ENCODE results near the gene IGDCC3. TPM values are rescaled to one million over a fixed set of nuclear protein-coding genes. Genes with fewer than 3 reads are reported as not detected.

Gene IGDCC3
- total RNA-seq, 1 experiment from 2014 or later = 0.32 TPM

GRCh38 chr15:65326117-65326526, 51.7 kb downstream of the IGDCC3 start:
- Histone ChIP-seq H3K27ac (ENCODE audit: low read depth, low read length, poor library complexity, severe bottlenecking) (no peak overlapping the region), H3K36me3 (ENCODE audit: insufficient read depth, low read length, poor library complexity, severe bottlenecking) (no peaks in the 10 kb centered on the region), H3K4me1 (ENCODE audit: insufficient read depth, low read length, poor library complexity, severe bottlenecking) (no peaks in the 10 kb centered on the region), H3K4me3 (ENCODE audit: low read depth, low read length, poor library complexity, severe bottlenecking) (no peak overlapping the region), H3K9me3 (ENCODE audit: low read depth, low read length, poor library complexity, severe bottlenecking) (no peaks in the 10 kb centered on the region), H3K27me3 (replicated peaks; ENCODE audit: insufficient read depth, low read depth, low read length, poor library complexity) (no peaks in the 10 kb centered on the region)
- BruUV-seq (replicated peaks) = no TSS peak
- TF ChIP-seq CTCF (conservative IDR thresholded peaks at IDR 0.05; ENCODE audit: low read depth, low read length) = no peak
- TF ChIP-seq EZH2 (IDR thresholded peaks at IDR 0.05; ENCODE audit: borderline replicate concordance, low read depth, low read length, poor library complexity, severe bottlenecking) = no peak
- DNase-seq (ENCODE audit: low spot score) = no peak
- ChIA-PET POLR2A (ENCODE audit: low non-redundant PET) (interaction anchor here (0.7 to 1.1 kb wide), 2 partner anchors 32 to 62 kb away, joined by 3 to 6 read pairs; no protein-coding TSS in a partner anchor), CTCF (no interaction called here)
- intact Hi-C loops (cut with micrococcal nuclease; ENCODE audit: unreplicated experiment) = no loop called here

GRCh38 chr15:65323071-65323511, 54.7 kb downstream of the IGDCC3 start:
- TF ChIP-seq CTCF (conservative IDR thresholded peaks at IDR 0.05; ENCODE audit: low read depth, low read length) (no peak), EZH2 (IDR thresholded peaks at IDR 0.05; ENCODE audit: borderline replicate concordance, low read depth, low read length, poor library complexity, severe bottlenecking) (no peak)
- no TSS peak for BruUV-seq (replicated peaks)
- Histone ChIP-seq H3K27me3 (replicated peaks; ENCODE audit: insufficient read depth, low read depth, low read length, poor library complexity) (no peaks in the 10 kb centered on the region), H3K4me1 (ENCODE audit: insufficient read depth, low read length, poor library complexity, severe bottlenecking) (no peaks in the 10 kb centered on the region), H3K36me3 (ENCODE audit: insufficient read depth, low read length, poor library complexity, severe bottlenecking) (no peaks in the 10 kb centered on the region), H3K27ac (ENCODE audit: low read depth, low read length, poor library complexity, severe bottlenecking) (no peak overlapping the region), H3K4me3 (ENCODE audit: low read depth, low read length, poor library complexity, severe bottlenecking) (no peak overlapping the region), H3K9me3 (ENCODE audit: low read depth, low read length, poor library complexity, severe bottlenecking) (no peaks in the 10 kb centered on the region)
- CTCF ChIA-PET = interaction anchor here (0.6 kb wide), 1 partner anchor 36 kb away, joined by 3 read pairs; the partner anchor contains the start of gene PARP16
- peak; percentile 23 for DNase-seq (ENCODE audit: low spot score)
- POLR2A ChIA-PET (ENCODE audit: low non-redundant PET) = no interaction called here
- intact Hi-C loops (cut with micrococcal nuclease; ENCODE audit: unreplicated experiment) = no loop called here

- DNase-seq (ENCODE audit: low spot score) = peak; percentile 89
- Histone ChIP-seq H3K4me3 (ENCODE audit: low read depth, low read length, poor library complexity, severe bottlenecking) (no peak overlapping the region), H3K4me1 (ENCODE audit: insufficient read depth, low read length, poor library complexity, severe bottlenecking) (no peaks in the 10 kb centered on the region), H3K27ac (ENCODE audit: low read depth, low read length, poor library complexity, severe bottlenecking) (no peak overlapping the region), H3K27me3 (replicated peaks; ENCODE audit: insufficient read depth, low read depth, low read length, poor library complexity) (no peaks in the 10 kb centered on the region), H3K36me3 (ENCODE audit: insufficient read depth, low read length, poor library complexity, severe bottlenecking) (no peaks in the 10 kb centered on the region), H3K9me3 (ENCODE audit: low read depth, low read length, poor library complexity, severe bottlenecking) (no peaks in the 10 kb centered on the region)
- CTCF ChIA-PET = interaction anchor here (0.6 to 1.8 kb wide), 3 partner anchors 66 to 712 kb away, joined by 3 to 16 read pairs (median 4); no protein-coding TSS in a partner anchor
- POLR2A ChIA-PET (ENCODE audit: low non-redundant PET) = interaction anchor here (1.2 kb wide), 1 partner anchor 14 kb away, joined by 3 read pairs; the partner anchor contains the start of gene RNU5B-1
- BruUV-seq (replicated peaks) = no TSS peak
- TF ChIP-seq CTCF (conservative IDR thresholded peaks at IDR 0.05; ENCODE audit: low read depth, low read length) (peak; percentile 87), EZH2 (IDR thresholded peaks at IDR 0.05; ENCODE audit: borderline replicate concordance, low read depth, low read length, poor library complexity, severe bottlenecking) (no peak)
- intact Hi-C loops (cut with micrococcal nuclease; ENCODE audit: unreplicated experiment) = loop anchor here (1.0 to 5.0 kb wide), 2 partner anchors 66 to 83 kb away; no protein-coding TSS in a partner anchor
Observed at GRCh38 chr15:65318870-65319356, 58.9 kb downstream of the IGDCC3 start.

Data from A673 (cell line).